Liver (tissue), 9 donors: ENCODE results near the gene PSTPIP1. TPM values are rescaled to one million over a fixed set of nuclear protein-coding genes. Genes with fewer than 3 reads are reported as not detected.

Experiments used
- DNase-seq: peaks from one replicate; pipeline ENCODE4 v3.0.0-alpha.2; 2017; ENCODE audit warnings: low spot score
- H3K27ac ChIP-seq, 2 donors: one replicate each; pipeline ENCODE4 v1.7.0; 2013; ENCODE audit warnings: inconsistent platforms in 2 of 2, low read length in 2 of 2, control low read depth in 1 of 2, low read depth in 1 of 2, mild to moderate bottlenecking in 1 of 2
- H3K27me3 ChIP-seq, 4 donors: one replicate each; pipeline versions ENCODE4 v1.6.1 to v1.7.0; 2013; ENCODE audit warnings: low read length in 3 of 4, inconsistent platforms in 1 of 4, mild to moderate bottlenecking in 1 of 4, moderate library complexity in 1 of 4; ENCODE audit not compliant: control insufficient read depth in 4 of 4, insufficient read depth in 4 of 4
- H3K36me3 ChIP-seq, 4 donors: one replicate each; pipeline versions ENCODE4 v1.6.1 to v1.7.0; 2013; ENCODE audit warnings: low read length in 3 of 4, mild to moderate bottlenecking in 3 of 4, low read depth in 1 of 4, moderate library complexity in 1 of 4; ENCODE audit not compliant: control insufficient read depth in 4 of 4, insufficient read depth in 3 of 4
- H3K4me1 ChIP-seq, 4 donors: one replicate each; pipeline versions ENCODE4 v1.6.1 to v1.7.0; 2013; ENCODE audit warnings: low read length in 3 of 4, mild to moderate bottlenecking in 3 of 4, moderate library complexity in 1 of 4; ENCODE audit not compliant: control insufficient read depth in 4 of 4, insufficient read depth in 4 of 4
- H3K4me3 ChIP-seq, 3 donors: one replicate each; pipeline versions ENCODE4 v1.6.1 to v1.7.0; 2013; ENCODE audit warnings: low read length in 3 of 3, control low read depth in 1 of 3, low read depth in 1 of 3, mild to moderate bottlenecking in 1 of 3
- H3K9ac ChIP-seq, 2 donors: one replicate each; pipeline ENCODE4 v1.7.0; 2013; ENCODE audit warnings: low read length in 2 of 2, mild to moderate bottlenecking in 2 of 2, moderate library complexity in 2 of 2, control low read depth in 1 of 2, low read depth in 1 of 2
- H3K9me3 ChIP-seq, 4 donors: one replicate each; pipeline versions ENCODE4 v1.6.1 to v1.7.0; 2013; ENCODE audit warnings: low read length in 3 of 4; ENCODE audit not compliant: control insufficient read depth in 4 of 4
- ATF3 ChIP-seq: IDR thresholded peaks from 2 replicates; pipeline ENCODE4 v1.6.1; 2016; ENCODE audit warnings: antibody characterized with exemption
- CTCF ChIP-seq: fragments of 150-350 bp; IDR thresholded peaks from 2 replicates; pipeline ENCODE4 v1.5.1; 2017; ENCODE audit warnings: improper control_type of control experiment, low read depth, low read length; ENCODE audit not compliant: missing input control
- EGR1 ChIP-seq, 2 donors: IDR thresholded peaks; 2 replicates each; pipeline ENCODE4 v1.6.1; 2016 to 2018; ENCODE audit warnings: antibody characterized with exemption in 2 of 2, low read depth in 2 of 2
- FOXA1 ChIP-seq: IDR thresholded peaks from 2 replicates; pipeline ENCODE4 v1.6.1; 2016; ENCODE audit warnings: antibody characterized with exemption
- FOXA2 ChIP-seq: IDR thresholded peaks from 2 replicates; pipeline ENCODE4 v1.6.1; 2016; ENCODE audit warnings: antibody characterized with exemption
- GABPA ChIP-seq, 2 donors: IDR thresholded peaks in 1 of 2; conservative IDR thresholded peaks in 1 of 2; 2 replicates each; pipeline ENCODE4 v1.6.1; 2016; ENCODE audit warnings: antibody characterized with exemption in 2 of 2, mild to moderate bottlenecking in 1 of 2, moderate library complexity in 1 of 2
- HNF4G ChIP-seq: IDR thresholded peaks from 2 replicates; pipeline ENCODE4 v1.6.1; 2016; ENCODE audit warnings: antibody characterized with exemption
- MAX ChIP-seq: IDR thresholded peaks from 2 replicates; pipeline ENCODE4 v1.6.1; 2016; ENCODE audit warnings: antibody characterized with exemption
- NR2F2 ChIP-seq: IDR thresholded peaks from 2 replicates; pipeline ENCODE4 v1.6.1; 2016; ENCODE audit warnings: antibody characterized with exemption
- RAD21 ChIP-seq, 2 donors: IDR thresholded peaks; 2 replicates each; pipeline ENCODE4 v1.6.1; 2016; ENCODE audit warnings: antibody characterized with exemption in 2 of 2, mild to moderate bottlenecking in 2 of 2
- RXRA ChIP-seq, 2 donors: IDR thresholded peaks; 2 replicates each; pipeline ENCODE4 v1.6.1; 2017 to 2018; ENCODE audit warnings: antibody characterized with exemption in 2 of 2, mild to moderate bottlenecking in 1 of 2
- SP1 ChIP-seq: IDR thresholded peaks from 2 replicates; pipeline ENCODE4 v1.6.1; 2018; ENCODE audit warnings: antibody characterized with exemption, mild to moderate bottlenecking
- TAF1 ChIP-seq: conservative IDR thresholded peaks from 2 replicates; pipeline ENCODE4 v1.6.1; 2016; ENCODE audit warnings: antibody characterized with exemption, mild to moderate bottlenecking
- YY1 ChIP-seq: IDR thresholded peaks from 2 replicates; pipeline ENCODE4 v1.6.1; 2016; ENCODE audit warnings: antibody characterized with exemption, mild to moderate bottlenecking
- WGBS: extraction: QIAGEN DNeasy Blood & Tissue Kit; methylation state at CpG from one replicate; pipeline ENCODE4 v1.1.7; 2013; 5-methylcytosine and 5-hydroxymethylcytosine counted together
- polyA plus RNA-seq, 2 donors: library from polyadenylated mRNA; stranded (reverse) in 1 of 2; unstranded in 1 of 2; fragments of 200-250 nt in 1 of 2; fragments of >200 nt in 1 of 2; fragmentation: Nextera tagmentation in 1 of 2; extraction: Ambion mirVana in 1 of 2; gene quantifications; one replicate each; pipeline versions ENCODE4 v1.2.1 to v1.2.3, GENCODE V29; 2013 to 2015
- total RNA-seq, 2 donors: library from RNA; depleted of rRNA; stranded (reverse); fragments of >200 nt; gene quantifications; one replicate each; pipeline ENCODE4 v1.2.3, GENCODE V29; 2014
- TF ChIP-seq, protein P1 (sequence below): IDR thresholded peaks from 2 replicates; pipeline ENCODE4 v1.6.1; 2016; ENCODE audit warnings: antibody characterized with exemption
- TF ChIP-seq, protein P2 (sequence below): IDR thresholded peaks from 2 replicates; pipeline ENCODE4 v1.6.1; 2016; ENCODE audit warnings: antibody characterized with exemption, mild to moderate bottlenecking
- donor health status: healthy.
- donor health status: healthy.
- donor health status: healthy.
- donor health status: healthy.
- donor health status: healthy.

The PSTPIP1 gene
- total and polyA plus RNA-seq, 4 donors: 1.1 to 4.6 (median 3.0) TPM

- TF ChIP-seq EGR1 (IDR thresholded peaks at IDR 0.05; ENCODE audit: low read depth in 2 of 2): no peak
- no peaks in the 10 kb centered on the region for H3K9me3 ChIP-seq
- H3K36me3 ChIP-seq: no peaks in the 10 kb centered on the region
- no peak overlapping the region for H3K4me3 ChIP-seq
- H3K4me1 ChIP-seq: no peaks in the 10 kb centered on the region
- DNase-seq: no peak
- 73% methylated on average over 21 of the region's 21 CpGs for WGBS
- H3K27me3 ChIP-seq: no peaks in the 10 kb centered on the region
- H3K9ac ChIP-seq: no peak overlapping the region
- H3K27ac ChIP-seq: no peak overlapping the region
Observed at GRCh38 chr15:77015646-77016320, 20.9 kb downstream of the PSTPIP1 start.

GRCh38 chr15:77016321-77016695 lies 21.4 kb downstream of the PSTPIP1 start:
- no peak for TF ChIP-seq MAX
- no peak for TF ChIP-seq GABPA (IDR thresholded peaks at IDR 0.05 in 1 of 2, conservative IDR thresholded peaks at IDR 0.05 in 1 of 2)
- no peak for TF ChIP-seq FOXA2
- TF ChIP-seq, protein P1, sequence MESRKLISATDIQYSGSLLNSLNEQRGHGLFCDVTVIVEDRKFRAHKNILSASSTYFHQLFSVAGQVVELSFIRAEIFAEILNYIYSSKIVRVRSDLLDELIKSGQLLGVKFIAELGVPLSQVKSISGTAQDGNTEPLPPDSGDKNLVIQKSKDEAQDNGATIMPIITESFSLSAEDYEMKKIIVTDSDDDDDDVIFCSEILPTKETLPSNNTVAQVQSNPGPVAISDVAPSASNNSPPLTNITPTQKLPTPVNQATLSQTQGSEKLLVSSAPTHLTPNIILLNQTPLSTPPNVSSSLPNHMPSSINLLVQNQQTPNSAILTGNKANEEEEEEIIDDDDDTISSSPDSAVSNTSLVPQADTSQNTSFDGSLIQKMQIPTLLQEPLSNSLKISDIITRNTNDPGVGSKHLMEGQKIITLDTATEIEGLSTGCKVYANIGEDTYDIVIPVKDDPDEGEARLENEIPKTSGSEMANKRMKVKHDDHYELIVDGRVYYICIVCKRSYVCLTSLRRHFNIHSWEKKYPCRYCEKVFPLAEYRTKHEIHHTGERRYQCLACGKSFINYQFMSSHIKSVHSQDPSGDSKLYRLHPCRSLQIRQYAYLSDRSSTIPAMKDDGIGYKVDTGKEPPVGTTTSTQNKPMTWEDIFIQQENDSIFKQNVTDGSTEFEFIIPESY: no peak
- TF ChIP-seq RAD21 (IDR thresholded peaks at IDR 0.05): no peak
- TF ChIP-seq ATF3: no peak
- TF ChIP-seq YY1: no peak
- no peak for TF ChIP-seq HNF4G
- no peak for TF ChIP-seq RXRA (IDR thresholded peaks at IDR 0.05)
- TF ChIP-seq SP1: no peak
- TF ChIP-seq TAF1: no peak
- no peak for TF ChIP-seq FOXA1
- no peak for TF ChIP-seq CTCF
- TF ChIP-seq, protein P2, sequence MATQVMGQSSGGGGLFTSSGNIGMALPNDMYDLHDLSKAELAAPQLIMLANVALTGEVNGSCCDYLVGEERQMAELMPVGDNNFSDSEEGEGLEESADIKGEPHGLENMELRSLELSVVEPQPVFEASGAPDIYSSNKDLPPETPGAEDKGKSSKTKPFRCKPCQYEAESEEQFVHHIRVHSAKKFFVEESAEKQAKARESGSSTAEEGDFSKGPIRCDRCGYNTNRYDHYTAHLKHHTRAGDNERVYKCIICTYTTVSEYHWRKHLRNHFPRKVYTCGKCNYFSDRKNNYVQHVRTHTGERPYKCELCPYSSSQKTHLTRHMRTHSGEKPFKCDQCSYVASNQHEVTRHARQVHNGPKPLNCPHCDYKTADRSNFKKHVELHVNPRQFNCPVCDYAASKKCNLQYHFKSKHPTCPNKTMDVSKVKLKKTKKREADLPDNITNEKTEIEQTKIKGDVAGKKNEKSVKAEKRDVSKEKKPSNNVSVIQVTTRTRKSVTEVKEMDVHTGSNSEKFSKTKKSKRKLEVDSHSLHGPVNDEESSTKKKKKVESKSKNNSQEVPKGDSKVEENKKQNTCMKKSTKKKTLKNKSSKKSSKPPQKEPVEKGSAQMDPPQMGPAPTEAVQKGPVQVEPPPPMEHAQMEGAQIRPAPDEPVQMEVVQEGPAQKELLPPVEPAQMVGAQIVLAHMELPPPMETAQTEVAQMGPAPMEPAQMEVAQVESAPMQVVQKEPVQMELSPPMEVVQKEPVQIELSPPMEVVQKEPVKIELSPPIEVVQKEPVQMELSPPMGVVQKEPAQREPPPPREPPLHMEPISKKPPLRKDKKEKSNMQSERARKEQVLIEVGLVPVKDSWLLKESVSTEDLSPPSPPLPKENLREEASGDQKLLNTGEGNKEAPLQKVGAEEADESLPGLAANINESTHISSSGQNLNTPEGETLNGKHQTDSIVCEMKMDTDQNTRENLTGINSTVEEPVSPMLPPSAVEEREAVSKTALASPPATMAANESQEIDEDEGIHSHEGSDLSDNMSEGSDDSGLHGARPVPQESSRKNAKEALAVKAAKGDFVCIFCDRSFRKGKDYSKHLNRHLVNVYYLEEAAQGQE: no peak
- TF ChIP-seq NR2F2: no peak
- no peak for DNase-seq
- Histone ChIP-seq H3K9me3 (no peaks in the 10 kb centered on the region), H3K4me3 (no peak overlapping the region), H3K4me1 (no peaks in the 10 kb centered on the region), H3K9ac (no peak overlapping the region), H3K36me3 (no peaks in the 10 kb centered on the region), H3K27ac (no peak overlapping the region), H3K27me3 (no peaks in the 10 kb centered on the region)
- WGBS: 89% methylated on average over 3 of the region's 3 CpGs
